GM12875 (cell line): Measurements from ENCODE around the gene ZBTB20.

Experiments
- H3K4me3 ChIP-seq: one replicate; pipeline ENCODE4 v1.5.1; 2011; ENCODE audit warnings: low read depth, low read length, control low read depth
- TF ChIP-seq, protein P1 (sequence below): IDR thresholded peaks from 2 replicates; pipeline ENCODE4 v1.5.1; 2011; ENCODE audit warnings: low read depth, mild to moderate bottlenecking, control low read depth, inconsistent platforms, low read length, moderate library complexity, borderline replicate concordance; ENCODE audit not compliant: insufficient read depth

Gene ZBTB20

GRCh38 chr3:114563720-114564119 is 583.4 kb downstream of the ZBTB20 start:
- TF ChIP-seq, protein P1, sequence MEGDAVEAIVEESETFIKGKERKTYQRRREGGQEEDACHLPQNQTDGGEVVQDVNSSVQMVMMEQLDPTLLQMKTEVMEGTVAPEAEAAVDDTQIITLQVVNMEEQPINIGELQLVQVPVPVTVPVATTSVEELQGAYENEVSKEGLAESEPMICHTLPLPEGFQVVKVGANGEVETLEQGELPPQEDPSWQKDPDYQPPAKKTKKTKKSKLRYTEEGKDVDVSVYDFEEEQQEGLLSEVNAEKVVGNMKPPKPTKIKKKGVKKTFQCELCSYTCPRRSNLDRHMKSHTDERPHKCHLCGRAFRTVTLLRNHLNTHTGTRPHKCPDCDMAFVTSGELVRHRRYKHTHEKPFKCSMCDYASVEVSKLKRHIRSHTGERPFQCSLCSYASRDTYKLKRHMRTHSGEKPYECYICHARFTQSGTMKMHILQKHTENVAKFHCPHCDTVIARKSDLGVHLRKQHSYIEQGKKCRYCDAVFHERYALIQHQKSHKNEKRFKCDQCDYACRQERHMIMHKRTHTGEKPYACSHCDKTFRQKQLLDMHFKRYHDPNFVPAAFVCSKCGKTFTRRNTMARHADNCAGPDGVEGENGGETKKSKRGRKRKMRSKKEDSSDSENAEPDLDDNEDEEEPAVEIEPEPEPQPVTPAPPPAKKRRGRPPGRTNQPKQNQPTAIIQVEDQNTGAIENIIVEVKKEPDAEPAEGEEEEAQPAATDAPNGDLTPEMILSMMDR = no peak
- H3K4me3 ChIP-seq = no peak overlapping the region

- no peak overlapping the region for H3K4me3 ChIP-seq
- TF ChIP-seq, protein P1 = no peak
These were observed 584.5 kb downstream of the ZBTB20 start for GRCh38 chr3:114562557-114562956.

- no peak overlapping the region for H3K4me3 ChIP-seq
- TF ChIP-seq, protein P1 = no peak
These were observed 588.8 kb downstream of the ZBTB20 start for GRCh38 chr3:114558271-114558670.

- TF ChIP-seq, protein P1 = no peak
- no peak overlapping the region for H3K4me3 ChIP-seq
These were observed 589.3 kb downstream of the ZBTB20 start for GRCh38 chr3:114557791-114558190.

GRCh38 chr3:114556657-114557213 is 590.4 kb downstream of the ZBTB20 start:
- TF ChIP-seq, protein P1 = no peak
- no peak overlapping the region for H3K4me3 ChIP-seq

- H3K4me3 ChIP-seq = no peak overlapping the region
- TF ChIP-seq, protein P1 = no peak
These were observed 592.4 kb downstream of the ZBTB20 start for GRCh38 chr3:114554731-114555130.

DNA sequence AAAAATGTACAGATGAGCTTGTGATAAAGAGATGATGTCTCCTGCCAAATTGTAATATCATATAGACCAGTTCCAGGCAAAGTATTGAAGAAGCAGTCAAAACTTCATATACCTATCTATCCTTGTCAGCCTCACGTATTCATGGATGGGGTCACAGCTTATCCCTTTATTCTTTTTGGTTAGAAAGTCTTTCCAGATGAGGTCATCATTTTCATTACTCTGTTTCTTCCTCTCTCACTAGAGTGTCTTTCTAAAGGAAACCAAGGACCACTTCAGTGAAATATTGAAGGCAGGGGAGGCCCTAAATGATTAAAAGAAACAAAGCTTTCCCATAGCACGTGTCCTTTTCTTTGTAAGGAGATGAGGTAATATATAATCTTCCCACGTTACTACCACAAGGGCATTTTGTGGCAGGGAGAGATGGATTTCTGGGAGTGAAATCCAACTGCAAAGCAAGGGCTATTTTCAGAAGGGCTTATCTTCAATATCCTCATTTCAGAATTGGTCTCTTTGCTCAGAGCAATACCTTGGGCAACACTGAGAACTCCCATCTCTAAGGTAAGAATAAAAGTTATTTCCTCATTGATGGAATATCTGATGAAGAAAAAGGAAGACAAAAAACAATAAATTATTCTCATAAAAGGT is 593.0 kb downstream of the ZBTB20 start:
- TF ChIP-seq, protein P1 = no peak
- H3K4me3 ChIP-seq = no peak overlapping the region
